GM21825 (cell line): ENCODE data around the gene SLC47A2.

Experiments
- ATAC-seq: cut with Tn5 transposase; IDR thresholded peaks from one replicate; pipeline ENCODE4 v1.9.1; 2021; ENCODE audit warnings: mild to moderate bottlenecking, moderate library complexity; ENCODE audit not compliant: unreplicated experiment

Gene SLC47A2

DNA sequence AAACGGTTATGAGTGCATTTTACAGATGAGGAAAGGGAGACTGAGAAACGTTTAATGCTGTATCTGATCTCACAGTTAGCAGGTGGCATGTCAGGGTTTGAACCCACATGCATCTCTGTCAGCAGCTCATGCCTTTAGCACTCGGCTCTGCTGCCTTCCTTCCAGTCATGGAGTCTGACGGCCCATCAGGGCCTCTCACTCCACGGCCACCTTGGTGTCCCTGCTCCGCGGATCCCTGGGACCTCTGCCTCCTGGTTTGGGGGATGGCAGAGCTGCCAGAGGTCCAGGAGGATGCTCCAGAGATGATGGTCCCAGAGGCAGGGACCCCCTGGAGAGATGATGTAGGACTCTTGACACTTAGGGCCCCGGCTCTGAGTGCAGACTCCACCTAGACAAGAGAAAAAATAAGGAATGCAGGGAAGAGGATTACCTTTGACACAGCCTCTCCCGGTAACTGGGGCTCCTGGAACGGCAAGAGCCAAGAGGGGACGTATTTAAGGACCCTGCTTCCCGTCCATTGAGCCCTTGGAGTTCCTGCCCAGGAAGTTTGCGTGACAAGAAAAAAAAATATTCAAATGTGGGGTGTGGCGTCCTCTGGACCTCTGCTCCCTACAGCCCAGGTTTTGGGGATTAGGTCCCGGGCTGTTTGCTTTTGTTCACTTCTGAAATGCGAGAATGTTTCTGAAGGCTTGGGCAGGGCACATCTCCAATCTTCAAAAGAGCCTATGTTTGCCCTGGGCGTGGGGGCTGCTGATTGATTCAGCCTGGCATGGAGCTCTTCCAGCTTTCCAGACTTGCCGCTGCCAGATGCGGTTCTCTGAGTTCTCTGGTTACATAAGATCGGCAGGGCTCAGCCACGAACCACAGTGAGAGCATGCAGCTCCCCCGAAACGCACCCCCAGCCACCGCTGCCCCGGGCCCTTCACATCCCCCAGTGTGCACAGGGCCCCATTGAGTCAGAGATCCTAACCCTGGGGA is 31.7 kb upstream of the SLC47A2 start, which contains the start of gene ALDH3A1:
Gene ALDH3A1 (minus strand): TSS at position 470 of the 978 bp plus-strand sequence. CDS start 3,169 bp downstream, outside the sequence.
- no peak for ATAC-seq

DNA sequence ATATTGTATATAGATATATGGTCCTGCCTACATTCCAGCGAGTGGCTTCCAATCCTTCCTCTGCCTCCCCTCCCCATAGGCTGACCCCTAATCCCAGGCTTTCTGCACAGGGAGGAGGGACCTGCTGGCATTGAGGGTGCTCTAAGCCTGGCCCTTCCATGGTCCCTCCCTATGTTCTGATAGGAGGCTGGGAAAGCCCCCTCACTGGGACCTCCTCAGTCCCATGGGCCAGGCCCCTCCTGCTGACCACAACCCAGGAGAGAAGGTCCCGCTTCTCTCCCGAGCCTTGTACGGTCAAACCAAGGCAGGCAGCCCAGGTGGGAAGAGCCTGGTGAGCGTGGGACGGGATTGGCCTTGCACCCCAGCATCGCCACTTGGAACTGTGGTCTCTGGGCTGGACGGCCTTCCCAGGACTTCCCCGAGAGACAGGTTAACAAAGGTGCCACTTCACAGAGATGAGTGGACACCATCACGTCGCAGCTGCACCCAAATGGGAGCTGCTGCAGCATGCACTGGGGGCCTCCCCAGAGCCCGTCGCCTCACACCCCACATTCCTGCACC is 30.9 kb upstream of the SLC47A2 start:
- no peak for ATAC-seq

DNA sequence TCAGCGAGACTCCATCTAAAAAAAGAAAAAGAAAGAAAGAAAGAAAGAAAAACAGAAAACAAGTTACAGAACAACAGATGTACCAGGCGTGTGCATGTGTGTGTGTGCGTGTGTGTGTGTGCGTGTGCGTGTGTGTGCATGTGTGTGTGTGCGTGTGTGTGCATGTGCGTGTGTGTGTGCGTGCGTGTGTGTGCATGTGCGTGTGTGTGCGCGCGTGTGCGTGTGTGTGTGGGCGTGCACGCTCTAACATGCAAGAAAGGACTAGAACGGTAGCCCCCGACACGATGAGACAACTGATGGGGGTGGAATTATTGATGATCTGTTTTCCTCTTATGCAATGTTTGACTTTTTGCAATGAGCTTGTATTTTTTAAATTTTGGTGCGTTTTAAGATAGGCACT is 30.1 kb upstream of the SLC47A2 start:
- no peak for ATAC-seq

DNA sequence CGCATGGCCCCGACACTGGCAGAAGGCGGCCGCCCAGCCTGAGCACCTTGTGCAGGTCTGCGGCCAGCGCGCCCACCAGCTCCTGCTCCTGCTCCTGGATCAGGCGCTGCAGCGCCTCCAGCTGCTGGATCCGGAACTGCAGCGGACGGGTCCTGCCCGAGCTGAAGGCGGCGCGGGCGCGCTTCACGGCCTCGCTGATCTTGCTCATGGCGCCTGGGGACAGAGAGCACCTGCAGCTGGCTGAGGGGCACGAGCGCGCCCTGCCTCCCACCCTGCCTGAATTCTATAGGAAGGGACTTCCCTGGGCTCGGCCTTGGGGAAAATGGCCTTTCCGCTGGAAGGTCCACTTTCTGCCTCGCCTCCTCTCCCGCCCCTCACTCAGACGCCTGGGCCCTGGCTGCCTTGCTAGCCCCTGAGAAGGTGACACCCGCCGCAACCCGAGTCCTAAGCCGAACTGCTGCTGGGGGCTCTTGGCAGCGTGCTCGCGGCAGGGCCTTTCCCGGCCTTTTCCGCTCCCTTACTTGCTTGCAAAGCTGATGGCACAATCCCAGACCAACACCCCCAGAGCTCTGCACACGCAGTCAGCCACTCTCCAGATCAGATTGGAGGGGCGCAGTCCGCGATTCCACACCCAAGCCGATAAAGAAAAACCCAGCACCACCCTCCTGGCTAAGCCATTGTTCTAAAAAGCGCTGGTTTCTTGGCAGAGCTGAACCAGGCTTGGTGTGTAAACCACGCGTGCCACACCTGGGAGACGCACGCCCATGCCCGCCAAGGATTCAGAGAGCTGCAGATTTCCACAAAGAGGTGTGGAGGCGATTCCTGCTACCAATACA is 28.8 kb upstream of the SLC47A2 start:
- ATAC-seq = peak; percentile 68

DNA sequence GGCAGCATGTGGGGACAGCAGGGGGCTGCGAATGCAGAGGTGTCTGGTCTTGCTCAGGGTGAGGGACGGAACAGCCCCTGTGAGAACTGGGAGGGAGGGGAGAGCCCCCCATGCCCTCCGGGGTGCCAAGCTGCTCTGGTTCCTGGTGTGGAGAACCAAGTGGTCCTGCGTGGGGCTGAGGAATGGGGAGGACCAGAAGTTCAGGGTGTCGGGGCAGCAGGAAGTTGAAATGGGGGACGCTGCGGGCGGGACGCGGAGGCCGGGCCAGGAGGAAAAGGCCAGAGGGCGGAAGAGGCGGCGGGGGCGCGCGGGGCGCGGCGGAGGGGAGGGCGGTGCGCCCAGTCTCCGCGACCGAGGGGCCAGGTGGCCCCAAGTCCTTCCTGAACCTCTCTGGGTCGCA is 28.1 kb upstream of the SLC47A2 start:
- no peak for ATAC-seq

DNA sequence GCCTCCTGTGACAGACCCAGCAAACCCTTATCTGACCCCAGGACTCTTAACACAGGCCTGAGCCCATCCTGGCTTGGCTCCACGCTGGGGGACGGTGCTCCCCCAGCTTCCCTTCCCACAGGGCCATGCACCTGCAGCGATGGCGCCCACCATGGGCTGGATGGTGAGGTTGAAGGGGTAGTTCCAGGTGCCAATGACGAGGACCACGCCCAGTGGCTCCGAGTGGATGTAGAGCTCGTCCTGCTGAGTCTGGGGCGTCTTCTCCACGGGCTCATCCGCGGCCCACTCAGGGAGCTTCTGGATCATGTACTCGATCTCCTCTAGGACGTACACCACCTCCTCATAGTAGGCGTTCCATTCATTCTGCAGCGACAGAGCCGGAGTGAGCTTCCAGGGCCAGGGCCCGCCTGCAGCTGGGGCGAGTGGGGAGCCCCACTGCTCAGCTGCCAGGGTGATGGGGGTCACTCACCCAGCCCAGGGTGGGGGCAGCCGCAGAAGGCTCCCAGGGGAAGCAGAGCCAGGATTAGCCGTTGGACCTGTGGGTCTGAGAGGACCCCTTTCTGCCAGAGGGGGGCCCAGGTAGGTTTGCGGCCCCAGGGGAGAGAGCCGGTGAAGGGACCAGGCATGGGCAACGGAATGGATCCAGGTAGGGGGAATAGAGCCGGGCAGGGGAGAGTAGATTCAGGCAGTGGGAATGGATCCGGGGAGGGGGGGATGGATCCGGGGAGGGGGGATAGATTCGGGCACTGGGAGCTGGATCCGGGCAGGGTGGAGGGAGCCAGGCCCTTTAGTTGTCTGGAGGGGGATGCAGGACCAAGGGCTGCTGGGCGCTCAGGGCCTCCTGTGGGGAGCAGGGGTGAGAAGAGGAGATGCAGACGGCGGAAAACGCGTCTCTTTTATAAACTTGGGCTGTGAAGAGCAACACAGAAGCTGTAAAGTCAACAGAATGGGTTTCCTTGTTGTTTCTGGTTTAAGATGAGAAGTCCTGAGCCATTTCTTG is 27.0 kb upstream of the SLC47A2 start:
- ATAC-seq = no peak

DNA sequence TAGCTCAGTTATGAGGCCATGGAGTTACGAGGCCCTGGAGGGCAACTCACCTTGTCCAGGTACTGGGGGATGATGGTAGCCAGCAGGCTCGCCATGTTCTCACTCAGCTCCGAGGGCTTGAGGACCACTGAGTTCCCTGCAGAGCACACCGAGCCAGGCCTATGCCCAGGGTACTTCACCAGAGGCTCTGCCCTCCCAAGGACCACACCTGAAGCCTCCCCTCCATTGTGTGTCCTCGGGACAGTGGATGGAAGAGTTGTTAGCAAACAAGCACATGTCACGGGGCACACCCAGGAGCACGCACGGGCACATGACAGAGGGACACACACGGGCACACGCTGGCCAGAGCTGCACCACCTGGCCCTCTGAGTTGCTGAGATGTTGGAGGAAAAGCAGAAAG is 26.1 kb upstream of the SLC47A2 start:
- no peak for ATAC-seq

DNA sequence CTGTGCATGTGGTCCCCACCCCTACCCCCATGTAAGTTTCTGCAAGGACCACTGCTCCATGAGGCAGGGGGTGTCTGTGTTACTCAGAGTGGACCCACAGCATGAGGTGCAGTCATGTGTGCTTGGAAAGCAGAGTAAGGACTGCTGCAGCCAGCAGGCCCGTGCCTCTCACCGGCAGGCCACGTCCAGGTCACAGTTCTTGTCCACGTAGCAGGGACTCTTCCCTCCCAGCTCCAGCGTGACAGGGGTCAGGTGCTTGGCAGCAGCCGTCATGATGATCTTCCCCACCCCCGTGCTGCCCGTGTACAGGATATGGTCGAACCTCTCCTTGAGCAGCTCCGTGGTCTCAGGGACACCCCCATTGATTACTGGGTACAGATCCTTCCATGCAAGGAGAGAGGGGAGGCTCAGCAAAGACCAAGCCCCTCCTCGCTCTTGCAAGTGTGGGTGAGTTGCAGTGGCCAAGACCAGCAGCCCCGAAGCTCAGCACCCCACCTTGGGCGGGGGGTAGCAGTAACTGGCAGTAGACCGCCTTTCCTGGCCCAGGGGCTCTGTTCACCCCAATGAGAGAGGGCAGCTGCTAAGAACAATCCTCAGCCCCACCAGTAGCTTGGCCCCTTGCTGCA is 25.6 kb upstream of the SLC47A2 start:
- ATAC-seq = no peak

DNA sequence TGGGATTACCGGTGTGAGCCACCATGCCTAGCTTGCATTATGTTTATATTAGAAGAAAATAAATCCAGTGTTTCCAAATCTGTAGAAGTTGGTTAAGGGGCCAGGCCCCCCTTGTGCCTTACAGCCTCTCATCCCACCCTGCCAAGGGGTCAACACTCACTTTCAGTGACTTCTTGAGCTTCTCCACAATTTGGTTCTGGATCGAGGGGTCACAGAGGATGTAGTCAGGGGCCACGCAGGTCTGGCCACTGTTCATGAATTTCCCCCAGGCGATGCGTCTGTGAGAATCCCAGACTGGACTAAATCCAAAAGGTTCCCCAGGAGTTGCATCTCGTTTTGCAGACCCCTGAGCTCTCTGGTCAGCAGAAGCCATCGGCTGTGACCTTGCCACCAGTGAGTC is 24.5 kb upstream of the SLC47A2 start:
- no peak for ATAC-seq

DNA sequence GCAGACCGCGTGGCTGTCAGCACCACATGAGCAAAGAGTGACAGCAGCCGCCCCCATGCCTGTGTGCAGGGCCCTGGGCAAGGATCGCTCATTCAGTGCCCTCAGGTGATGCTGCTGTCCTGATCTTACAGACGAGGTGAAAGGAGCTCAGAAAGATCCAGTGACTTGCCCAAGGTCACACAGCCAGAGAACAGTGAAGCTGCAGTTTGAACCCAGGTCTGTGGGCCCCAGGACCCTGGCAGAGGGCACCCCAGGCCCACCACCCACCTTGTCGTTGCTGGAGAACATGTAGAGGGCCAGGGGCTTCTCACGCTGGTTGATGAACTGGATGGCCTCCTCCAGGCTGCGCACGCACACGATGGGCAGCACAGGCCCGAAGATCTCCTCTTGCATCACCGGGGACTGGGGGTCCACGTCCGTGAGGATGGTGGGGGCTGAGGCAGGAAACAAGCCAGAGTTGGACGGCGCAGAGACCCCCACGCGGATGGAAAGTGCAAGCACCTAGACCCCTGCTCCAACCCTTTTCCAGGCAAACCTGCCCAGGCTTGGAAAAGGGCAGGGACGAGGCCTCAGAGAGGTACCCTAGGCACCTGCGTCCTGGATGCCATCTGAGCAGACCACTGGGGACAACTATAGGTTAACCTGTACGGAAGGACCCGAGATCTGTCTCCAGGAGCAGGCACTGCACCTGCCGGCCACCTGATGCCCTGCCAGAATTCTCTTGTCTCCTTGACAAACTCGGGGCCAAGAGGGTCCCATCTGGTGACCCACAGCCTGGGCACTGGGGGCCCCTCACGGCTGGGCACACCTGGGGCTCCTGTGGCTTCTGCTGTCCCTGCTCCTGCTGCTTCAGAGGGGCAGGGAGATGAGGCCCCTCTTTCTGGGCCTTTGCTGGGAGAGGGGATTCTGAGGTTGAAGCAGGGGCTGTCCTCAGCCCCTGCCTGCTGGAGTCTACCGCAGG is 23.1 kb upstream of the SLC47A2 start:
- ATAC-seq = no peak

DNA sequence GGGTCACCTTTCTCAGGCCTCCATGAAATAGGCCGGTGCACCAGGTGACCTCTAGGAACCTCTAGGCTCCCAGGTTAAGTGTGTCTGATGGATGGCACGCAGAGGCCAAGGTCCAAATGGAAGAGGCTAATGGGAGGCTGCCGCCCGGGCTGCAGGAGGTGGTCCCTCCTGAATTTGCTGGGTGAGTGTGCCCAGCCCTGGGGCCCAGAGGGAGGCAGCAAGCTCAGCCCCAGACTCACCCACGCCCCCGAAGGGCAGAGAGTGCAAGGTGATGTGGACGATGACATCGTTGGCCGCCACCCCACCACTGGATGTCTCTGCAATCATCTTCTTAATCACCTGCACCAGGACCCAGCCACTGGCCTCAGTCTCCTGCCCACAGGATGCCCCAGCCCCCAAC is 22.4 kb upstream of the SLC47A2 start:
- no peak for ATAC-seq

DNA sequence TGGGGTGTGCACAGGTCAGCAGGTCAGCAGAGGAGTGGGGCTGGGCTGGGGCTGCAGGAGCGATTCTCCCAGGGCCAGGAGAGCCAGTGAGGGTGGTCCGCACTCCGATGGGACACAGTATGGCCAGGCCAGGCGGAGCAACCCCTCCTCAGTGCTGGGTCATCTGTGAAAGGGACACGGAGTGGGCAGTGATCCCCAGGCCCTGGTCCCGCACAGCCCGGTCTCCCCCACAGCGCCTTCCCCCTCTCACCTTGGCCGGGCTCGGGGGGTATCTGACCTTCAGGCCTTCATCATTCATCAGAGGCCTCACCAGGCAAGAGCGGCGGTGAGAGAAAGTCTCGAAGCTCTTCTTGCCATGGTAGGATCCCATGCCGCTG is 21.7 kb upstream of the SLC47A2 start:
- ATAC-seq = no peak

DNA sequence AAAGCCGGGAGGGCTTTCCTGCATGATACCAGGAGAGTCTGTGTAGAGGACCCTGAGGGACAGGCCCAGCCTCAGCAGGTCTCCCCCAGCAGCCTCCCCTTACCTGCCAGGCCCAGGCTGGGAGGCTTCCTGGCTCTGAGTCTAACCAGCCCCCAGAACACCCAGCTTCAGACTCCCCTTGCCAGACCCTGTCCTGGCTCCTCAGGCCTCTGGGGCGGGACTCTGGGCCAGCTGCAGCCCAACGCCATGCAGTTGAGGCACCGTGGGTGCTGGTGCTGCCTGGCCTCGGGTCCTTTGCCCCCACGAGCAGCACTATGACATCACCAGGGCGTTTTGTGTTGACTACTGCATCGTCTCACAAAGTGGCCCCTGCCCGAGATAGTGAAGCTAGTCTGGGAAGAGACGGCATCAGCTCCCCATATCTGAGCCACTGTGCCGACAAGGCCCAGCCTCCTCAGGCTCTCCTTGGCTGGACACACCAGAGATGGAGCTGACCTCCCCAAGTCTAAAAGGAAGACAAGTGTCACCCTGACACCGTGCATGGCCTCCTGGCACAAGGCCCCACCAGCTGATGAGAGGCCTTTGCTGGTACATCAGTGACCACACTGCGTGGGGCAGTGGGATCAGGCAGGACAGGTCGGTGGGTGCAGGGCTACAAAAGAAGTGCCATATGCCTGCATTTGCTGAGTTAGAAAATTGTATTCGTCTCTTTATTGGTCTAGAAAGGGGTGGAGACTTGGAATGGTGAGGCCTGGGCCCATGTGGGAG is 21.1 kb upstream of the SLC47A2 start:
- ATAC-seq = no peak

DNA sequence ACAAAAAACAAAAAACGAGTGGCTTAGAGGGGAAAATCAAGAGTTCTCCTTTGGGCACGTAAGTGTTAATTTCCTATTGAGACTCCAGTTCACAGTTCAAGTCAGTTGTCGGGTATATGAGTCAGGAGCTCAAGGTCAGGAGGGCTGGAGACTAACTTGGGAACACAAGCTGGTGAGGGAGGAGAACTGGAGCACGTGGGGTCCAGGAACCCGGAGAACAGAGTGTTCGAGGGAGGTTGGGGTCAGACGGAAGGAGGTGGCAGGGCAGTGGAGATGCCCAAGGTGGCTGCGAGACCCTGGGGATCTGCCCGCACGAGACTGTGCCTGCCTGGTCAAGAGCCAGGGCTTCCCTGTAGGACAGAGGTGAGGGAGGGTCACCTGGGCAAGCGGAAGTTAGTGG is 19.7 kb upstream of the SLC47A2 start:
- no peak for ATAC-seq

DNA sequence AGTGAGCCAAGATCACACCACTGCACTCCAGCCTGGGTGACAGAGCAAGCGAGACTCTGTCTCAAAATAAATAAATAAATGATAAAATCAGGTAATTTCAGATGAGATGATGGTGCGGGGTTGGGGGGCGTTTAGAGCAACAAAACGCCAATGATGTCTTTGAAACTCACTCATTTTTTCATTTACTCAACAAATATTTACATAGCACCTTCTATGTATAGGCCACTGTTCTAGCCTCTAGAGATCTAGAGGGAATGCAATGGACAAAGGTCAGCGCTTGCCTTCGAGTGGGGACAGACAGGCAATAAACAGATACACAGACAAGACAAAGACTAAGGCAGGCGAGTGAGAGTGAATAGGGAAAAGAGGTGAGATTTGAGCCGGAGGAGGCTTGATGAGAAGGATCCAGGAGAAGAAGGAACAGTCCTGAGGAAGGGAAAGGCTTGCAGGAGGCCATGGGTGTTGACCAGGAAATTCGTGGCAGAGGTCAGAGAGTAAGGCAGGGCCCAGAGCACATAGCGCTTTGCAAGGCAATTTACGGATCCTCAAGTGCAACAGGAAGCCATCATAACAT is 17.7 kb upstream of the SLC47A2 start:
- ATAC-seq = no peak

DNA sequence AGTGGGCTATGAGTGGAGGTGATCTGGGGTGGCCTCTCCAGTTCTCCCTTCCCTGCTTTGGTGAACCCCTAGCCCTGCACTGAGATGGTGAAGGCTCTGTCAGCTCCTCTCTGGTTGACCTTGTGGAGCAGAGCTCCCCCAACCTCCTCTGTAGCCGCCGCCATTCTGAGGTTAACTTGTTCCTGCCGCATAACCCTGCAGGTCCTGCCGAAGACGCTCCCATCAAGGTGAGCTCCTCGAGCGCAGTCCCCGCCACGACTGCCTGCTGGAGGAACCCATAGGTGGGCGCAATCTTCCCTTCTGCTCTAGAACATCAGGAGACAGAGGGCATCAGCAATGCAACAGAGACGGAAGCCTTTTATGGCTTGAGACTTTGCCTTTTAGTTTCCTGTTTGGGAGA is 15.2 kb upstream of the SLC47A2 start:
- no peak for ATAC-seq

DNA sequence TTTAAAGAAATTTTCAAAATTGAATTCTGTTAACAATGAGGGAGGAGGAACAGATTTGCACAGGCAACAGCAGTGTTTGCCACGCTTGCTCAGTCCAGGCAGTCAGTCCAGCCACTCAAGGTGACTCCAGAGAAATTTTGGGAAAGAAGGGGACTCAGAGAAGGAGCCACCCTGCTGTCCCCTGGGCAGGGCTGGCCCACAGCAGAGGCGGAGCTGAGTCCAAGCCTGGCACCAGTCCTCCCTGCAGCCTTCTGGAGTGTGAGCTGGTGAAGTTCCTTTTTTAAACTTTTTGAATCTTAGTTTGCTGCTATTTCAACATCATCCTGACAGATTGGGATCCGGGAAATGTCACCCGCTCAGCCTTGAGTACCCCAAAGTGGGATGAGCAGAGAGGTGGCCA is 14.5 kb upstream of the SLC47A2 start:
- ATAC-seq = no peak

DNA sequence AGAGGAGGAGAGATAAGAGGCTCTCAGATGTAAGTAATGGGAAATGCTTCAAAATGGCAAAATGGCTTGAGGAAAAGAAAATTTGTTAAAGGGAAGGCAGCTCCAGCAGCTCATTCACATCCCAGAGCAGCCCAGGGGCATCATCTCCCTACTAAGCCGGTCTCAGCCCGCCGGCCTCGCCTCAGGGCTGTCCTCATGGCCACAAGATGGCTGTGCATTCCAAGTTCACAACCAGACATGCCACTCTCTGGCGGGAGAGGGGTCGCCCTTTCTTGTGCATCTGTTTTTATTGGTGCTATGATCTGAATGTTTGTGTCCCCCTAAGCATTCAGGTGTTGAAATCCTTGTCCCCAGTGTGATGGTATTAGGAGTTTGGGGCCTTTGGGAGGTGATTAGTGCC is 13.5 kb upstream of the SLC47A2 start:
- ATAC-seq = no peak
